Spleen (tissue), 7 donors: Measurements from ENCODE around the gene SARS1.

ENCODE experiments used
- CTCF ChIP-seq, 11 experiments: fragments of 200-600 bp in 7 of 11; fragments of 450-650 bp in 4 of 11; sonication (generic) in 4 of 11; IDR thresholded peaks in 8 of 11; conservative IDR thresholded peaks in 3 of 11; 1 replicate in 7 of 11; 2 replicates in 4 of 11; pipeline versions ENCODE4 v1.4.0 to v1.8.0; 2016 to 2021; ENCODE audit warnings: antibody characterized with exemption in 11 of 11, inconsistent platforms in 4 of 11, mild to moderate bottlenecking in 1 of 11
- POLR2AphosphoS5 ChIP-seq, 3 donors: sonication (generic); formaldehyde crosslinking; IDR thresholded peaks; one replicate each; pipeline ENCODE4 v1.5.1; 2017; ENCODE audit warnings: antibody characterized with exemption in 3 of 3
- donor health status: DM: no; HTN: no; CAD: no; lungs with moderate emphysema.
- donor health status: DM: no; HTN: no; CAD: no.
- donor health status: DM: no; HTN: no; CAD: no.

GRCh38 chr1:109263234-109263596 is 49.5 kb downstream of the SARS1 start:
- TF ChIP-seq CTCF (IDR thresholded peaks at IDR 0.05 in 8 of 11, conservative IDR thresholded peaks at IDR 0.05 in 3 of 11): no peak
- no peak for TF ChIP-seq POLR2AphosphoS5 (IDR thresholded peaks at IDR 0.05)
